H9 (cell line): ENCODE results near the gene PITRM1. TPM values are rescaled to one million over a fixed set of nuclear protein-coding genes. Genes with fewer than 3 reads are reported as not detected.

Experiments
- DNase-seq: peaks from one replicate; pipeline ENCODE4 v3.0.0-alpha.2; 2017
- H2AFZ ChIP-seq: one replicate; pipeline ENCODE4 v1.6.1; 2013; ENCODE audit warnings: mild to moderate bottlenecking, low read length, control low read depth, moderate library complexity
- H2AK5ac ChIP-seq: 2 replicates; pipeline ENCODE4 v1.6.1; 2013; ENCODE audit warnings: low read length, control low read depth, mixed read lengths; ENCODE audit not compliant: insufficient read length
- H2BK120ac ChIP-seq: one replicate; pipeline ENCODE4 v1.6.1; 2013; ENCODE audit warnings: low read depth, mild to moderate bottlenecking, low read length, control low read depth, inconsistent platforms; ENCODE audit not compliant: poor library complexity, severe bottlenecking
- H2BK12ac ChIP-seq: 2 replicates; pipeline ENCODE4 v1.6.1; 2013; ENCODE audit warnings: low read length, control low read depth, mixed read lengths, low read depth; ENCODE audit not compliant: insufficient read length
- H2BK15ac ChIP-seq: 2 replicates; pipeline ENCODE4 v1.6.1; 2013; ENCODE audit warnings: low read depth, low read length, control low read depth
- H2BK20ac ChIP-seq: one replicate; pipeline ENCODE4 v1.6.1; 2013; ENCODE audit warnings: low read depth, mild to moderate bottlenecking, low read length, control low read depth, inconsistent platforms; ENCODE audit not compliant: poor library complexity, severe bottlenecking
- H2BK5ac ChIP-seq: 2 replicates; pipeline ENCODE4 v1.6.1; 2013; ENCODE audit warnings: low read length, control low read depth, mixed read lengths; ENCODE audit not compliant: insufficient read length
- H3K14ac ChIP-seq: 2 replicates; pipeline ENCODE4 v1.6.1; 2013; ENCODE audit warnings: low read length, control low read depth; ENCODE audit not compliant: insufficient read depth
- H3K18ac ChIP-seq: 2 replicates; pipeline ENCODE4 v1.6.1; 2013; ENCODE audit warnings: low read depth, mild to moderate bottlenecking, mixed read lengths, low read length, control low read depth; ENCODE audit not compliant: insufficient read length
- H3K23ac ChIP-seq: 2 replicates; pipeline ENCODE4 v1.6.1; 2013; ENCODE audit warnings: low read length, control low read depth, mixed read lengths, low read depth; ENCODE audit not compliant: insufficient read length
- H3K23me2 ChIP-seq: 2 replicates; pipeline ENCODE4 v1.6.1; 2013; ENCODE audit warnings: low read depth, mild to moderate bottlenecking, mixed read lengths, low read length, control low read depth; ENCODE audit not compliant: insufficient read length, poor library complexity, severe bottlenecking
- H3K27ac ChIP-seq: 2 replicates; pipeline ENCODE4 v1.5.1; 2013; ENCODE audit warnings: low read length, control low read depth, mixed read lengths, low read depth; ENCODE audit not compliant: insufficient read length
- H3K27me3 ChIP-seq: 2 replicates; pipeline ENCODE4 v1.6.1; 2013; ENCODE audit warnings: low read length, control low read depth, inconsistent platforms; ENCODE audit not compliant: insufficient read depth
- H3K4ac ChIP-seq: 2 replicates; pipeline ENCODE4 v1.6.1; 2013; ENCODE audit warnings: low read depth, mild to moderate bottlenecking, control low read depth, inconsistent platforms, low read length, moderate library complexity
- H3K4me1 ChIP-seq: 2 replicates; pipeline ENCODE4 v1.6.1; 2013; ENCODE audit warnings: low read length, control low read depth, inconsistent platforms; ENCODE audit not compliant: insufficient read depth
- H3K4me2 ChIP-seq: 2 replicates; pipeline ENCODE4 v1.6.1; 2013; ENCODE audit warnings: low read length, control low read depth, mixed read lengths; ENCODE audit not compliant: insufficient read length, insufficient read depth
- H3K56ac ChIP-seq: 2 replicates; pipeline ENCODE4 v1.6.1; 2013; ENCODE audit warnings: low read depth, mild to moderate bottlenecking, mixed read lengths, low read length, control low read depth; ENCODE audit not compliant: insufficient read length
- H3K79me1 ChIP-seq: 2 replicates; pipeline ENCODE4 v1.6.1; 2013; ENCODE audit warnings: low read depth, mild to moderate bottlenecking, moderate library complexity, low read length, control low read depth, inconsistent platforms; ENCODE audit not compliant: insufficient read depth, poor library complexity, severe bottlenecking
- H3K79me2 ChIP-seq: 2 replicates; pipeline ENCODE4 v1.6.1; 2013; ENCODE audit warnings: low read length, control low read depth, inconsistent platforms; ENCODE audit not compliant: insufficient read depth
- H3K9ac ChIP-seq: 2 replicates; pipeline ENCODE4 v1.6.1; 2013; ENCODE audit warnings: low read length, control low read depth, mixed read lengths; ENCODE audit not compliant: insufficient read length; ENCODE audit errors: extremely low read depth
- H3K9me3 ChIP-seq: one replicate; pipeline ENCODE4 v1.6.1; 2013; ENCODE audit warnings: low read depth, low read length, inconsistent platforms; ENCODE audit not compliant: control insufficient read depth
- H3T11ph ChIP-seq: one replicate; pipeline ENCODE4 v1.6.1; 2013; ENCODE audit warnings: mild to moderate bottlenecking, low read length, control low read depth, inconsistent platforms
- H4K20me1 ChIP-seq: one replicate; pipeline ENCODE4 v1.6.1; 2013; ENCODE audit not compliant: control insufficient read depth, insufficient read length, insufficient read depth
- H4K5ac ChIP-seq: 2 replicates; pipeline ENCODE4 v1.6.1; 2013; ENCODE audit warnings: low read depth, mild to moderate bottlenecking, mixed read lengths, low read length, control low read depth; ENCODE audit not compliant: insufficient read length
- H4K8ac ChIP-seq: replicated peaks from 2 replicates; pipeline ENCODE4 v1.6.1; 2013; ENCODE audit warnings: low read length, control low read depth, mixed read lengths, low read depth; ENCODE audit not compliant: insufficient read length
- H4K91ac ChIP-seq: 2 replicates; pipeline ENCODE4 v1.6.1; 2013; ENCODE audit warnings: low read depth, mild to moderate bottlenecking, moderate library complexity, mixed read lengths, low read length, control low read depth; ENCODE audit not compliant: insufficient read length
- H3K27ac Mint-ChIP-seq, 3 experiments: 2 replicates in 2 of 3; 3 replicates in 1 of 3; pipeline ENCODE4 v1.8.0; 2020 to 2021; ENCODE audit warnings: mixed read lengths in 3 of 3, mild to moderate bottlenecking in 1 of 3, moderate library complexity in 1 of 3
- H3K27me3 Mint-ChIP-seq: 2 replicates; pipeline ENCODE4 v1.8.0; 2021; ENCODE audit warnings: low read depth, mild to moderate bottlenecking, moderate library complexity, mixed read lengths
- H3K36me3 Mint-ChIP-seq, 3 experiments: 2 replicates in 2 of 3; 3 replicates in 1 of 3; pipeline ENCODE4 v1.8.0; 2020 to 2021; ENCODE audit warnings: low read depth in 3 of 3, mixed read lengths in 3 of 3; ENCODE audit not compliant: insufficient read depth in 1 of 3
- H3K4me1 Mint-ChIP-seq, 2 experiments: 2 replicates each; pipeline ENCODE4 v1.8.0; 2020; ENCODE audit warnings: mixed read lengths in 2 of 2
- H3K4me3 Mint-ChIP-seq, 2 experiments: 2 replicates in 1 of 2; 3 replicates in 1 of 2; pipeline ENCODE4 v1.8.0; 2020 to 2021; ENCODE audit warnings: mild to moderate bottlenecking in 2 of 2, mixed read lengths in 2 of 2, moderate library complexity in 1 of 2
- H3K9me3 Mint-ChIP-seq, 2 experiments: 2 replicates in 1 of 2; 3 replicates in 1 of 2; pipeline ENCODE4 v1.8.0; 2020; ENCODE audit warnings: mild to moderate bottlenecking in 2 of 2, mixed read lengths in 2 of 2, moderate library complexity in 1 of 2
- WGBS: extraction: QIAGEN DNeasy Blood & Tissue Kit; methylation state at CpG from one replicate; pipeline ENCODE4 v1.1.7; 2013; ENCODE audit warnings: missing lambda C conversion rate, low lambda C conversion rate, mixed read lengths; ENCODE audit not compliant: insufficient read length; ENCODE audit errors: extremely low coverage; 5-methylcytosine and 5-hydroxymethylcytosine counted together
- total RNA-seq: library from RNA; stranded (reverse); gene quantifications from 2 replicates; pipeline ENCODE4 v1.2.1, GENCODE V29; 2021
- TF ChIP-seq, protein P1 (sequence below): fragments of 200-600 bp; sonication (generic); conservative IDR thresholded peaks from 3 replicates; pipeline ENCODE4 v1.8.0; 2021; ENCODE audit warnings: antibody characterized with exemption, mild to moderate bottlenecking

PITRM1 gene
- total RNA-seq, 1 experiment from 2014 or later, result 27.8 TPM

DNA sequence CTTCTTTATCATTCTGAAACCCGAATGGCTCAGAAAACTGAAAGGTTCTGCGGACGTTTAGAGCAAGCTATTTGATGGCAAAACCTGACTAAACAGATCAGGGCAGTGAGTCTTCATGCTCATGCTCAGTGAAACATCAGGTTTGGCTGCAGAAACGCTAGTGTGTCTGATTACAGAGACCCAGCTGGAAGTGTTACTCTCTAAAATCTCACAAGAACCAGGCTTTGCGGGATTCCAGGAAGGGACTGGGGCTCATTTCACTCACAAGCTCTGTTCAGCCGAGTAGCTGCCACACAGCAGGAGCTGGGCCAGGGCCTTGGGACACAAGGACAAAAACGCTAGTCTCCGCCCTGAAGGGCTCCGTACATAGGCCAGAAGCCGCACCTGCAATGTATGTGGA is 2.9 kb downstream of the PITRM1 start:
- Histone ChIP-seq H3T11ph (no peak overlapping the region), H3K9ac (no peak overlapping the region), H2BK12ac (no peak overlapping the region), H3K18ac (no peak overlapping the region), H3K23me2 (peaks cover 4% of the 10 kb centered on the region), H3K23ac (no peak overlapping the region), H3K14ac (no peak overlapping the region), H2BK20ac (no peak overlapping the region), H2BK15ac (no peak overlapping the region), H3K79me1 (no peaks in the 10 kb centered on the region), H2AK5ac (no peak overlapping the region), H2BK120ac (no peak overlapping the region), H3K4ac (no peak overlapping the region), H2BK5ac (no peak overlapping the region), H4K91ac (no peak overlapping the region), H3K9me3 (no peaks in the 10 kb centered on the region), H3K4me2 (no peak overlapping the region), H2AFZ (no peak overlapping the region), H4K20me1 (no peaks in the 10 kb centered on the region), H3K79me2 (no peaks in the 10 kb centered on the region), H3K4me1 (0 out of 2 replicates have a peak, but pooled peaks cover 4% of the 10 kb centered on the region), H3K27ac (no peak overlapping the region), H4K5ac (no peak overlapping the region), H3K27me3 (no peaks in the 10 kb centered on the region), H4K8ac (no peak overlapping the region), H3K56ac (no peak overlapping the region)
- H3K4me3 Mint-ChIP-seq, result no peak overlapping the region
- TF ChIP-seq, protein P1, sequence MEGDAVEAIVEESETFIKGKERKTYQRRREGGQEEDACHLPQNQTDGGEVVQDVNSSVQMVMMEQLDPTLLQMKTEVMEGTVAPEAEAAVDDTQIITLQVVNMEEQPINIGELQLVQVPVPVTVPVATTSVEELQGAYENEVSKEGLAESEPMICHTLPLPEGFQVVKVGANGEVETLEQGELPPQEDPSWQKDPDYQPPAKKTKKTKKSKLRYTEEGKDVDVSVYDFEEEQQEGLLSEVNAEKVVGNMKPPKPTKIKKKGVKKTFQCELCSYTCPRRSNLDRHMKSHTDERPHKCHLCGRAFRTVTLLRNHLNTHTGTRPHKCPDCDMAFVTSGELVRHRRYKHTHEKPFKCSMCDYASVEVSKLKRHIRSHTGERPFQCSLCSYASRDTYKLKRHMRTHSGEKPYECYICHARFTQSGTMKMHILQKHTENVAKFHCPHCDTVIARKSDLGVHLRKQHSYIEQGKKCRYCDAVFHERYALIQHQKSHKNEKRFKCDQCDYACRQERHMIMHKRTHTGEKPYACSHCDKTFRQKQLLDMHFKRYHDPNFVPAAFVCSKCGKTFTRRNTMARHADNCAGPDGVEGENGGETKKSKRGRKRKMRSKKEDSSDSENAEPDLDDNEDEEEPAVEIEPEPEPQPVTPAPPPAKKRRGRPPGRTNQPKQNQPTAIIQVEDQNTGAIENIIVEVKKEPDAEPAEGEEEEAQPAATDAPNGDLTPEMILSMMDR, result no peak
- H3K27ac Mint-ChIP-seq, result no peak overlapping the region; a peak in 1 of 7 replicates
- DNase-seq, result no peak
- H3K4me1 Mint-ChIP-seq, result peaks cover 2 to 12% of the 10 kb centered on the region in 2 experiments
- H3K36me3 Mint-ChIP-seq, result peaks cover 6 to 37% (median 37%) of the 10 kb centered on the region in 3 experiments; a peak in 6 of 7 replicates
- H3K27me3 Mint-ChIP-seq, result no peaks in the 10 kb centered on the region
- no CpG with 5 or more reads among the region's 10 CpGs for WGBS
- no peaks in the 10 kb centered on the region for H3K9me3 Mint-ChIP-seq
